T-cell (primary cell): Measurements from ENCODE around the gene ZNF579. TPM values are rescaled to one million over a fixed set of nuclear protein-coding genes. Genes with fewer than 3 reads are reported as not detected.
"Not testable (repeated sequence)": the region's sequence is repeated elsewhere in the genome, so short reads cannot be mapped to it uniquely, and the experiment has no call there.

ENCODE experiments used
- ATAC-seq, 4 experiments: fragments of 200-7000 bp in 3 of 4; fragments of 150-1000 bp in 1 of 4; cut with Tn5 transposase; replicated peaks in 1 of 4; 1 replicate in 3 of 4; 2 replicates in 1 of 4; pipeline ENCODE4 v1.10.0; 2021; ENCODE audit warnings: moderate library complexity in 3 of 4, mild to moderate bottlenecking in 2 of 4, moderate number of reproducible peaks in 1 of 4
- CTCF ChIA-PET, 2 donors: fragments of 300-600 bp; sonication (Branson Sonifier 250); formaldehyde crosslinking; loops; one replicate each; lab custom pipeline; 2022; ENCODE audit warnings: antibody characterized with exemption in 2 of 2; lab: Charles Lee
- POLR2A ChIA-PET, 2 donors: fragments of 300-600 bp; sonication (Branson Sonifier 250); formaldehyde crosslinking; loops; one replicate each; lab custom pipeline; 2022; ENCODE audit warnings: antibody characterized with exemption in 2 of 2; lab: Charles Lee
- DNase-seq, 35 experiments: peaks; one replicate each; pipeline versions ENCODE4 v3.0.0 to v3.0.0-alpha.2; 2013 to 2023
- H3K27ac ChIP-seq: one replicate; pipeline ENCODE4 v1.5.1; 2013; ENCODE audit warnings: low read length
- H3K27me3 ChIP-seq, 2 experiments: replicated peaks in 1 of 2; 1 replicate in 1 of 2; 2 replicates in 1 of 2; pipeline versions ENCODE4 v1.6.1 to v1.7.0; 2013; ENCODE audit warnings: low read length in 1 of 2, mixed read lengths in 1 of 2; ENCODE audit not compliant: control insufficient read depth in 2 of 2, insufficient read depth in 2 of 2; ENCODE audit errors: extremely low read depth in 1 of 2
- H3K36me3 ChIP-seq, 2 donors: 1 replicate in 1 of 2; 2 replicates in 1 of 2; pipeline versions ENCODE4 v1.6.1 to v1.7.0; 2013; ENCODE audit warnings: low read length in 1 of 2; ENCODE audit not compliant: control insufficient read depth in 2 of 2, insufficient read depth in 1 of 2; ENCODE audit errors: extremely low read depth in 1 of 2
- H3K4me1 ChIP-seq, 2 experiments: 1 replicate in 1 of 2; 2 replicates in 1 of 2; pipeline versions ENCODE4 v1.6.1 to v1.7.0; 2013; ENCODE audit warnings: low read length in 2 of 2, mixed read lengths in 1 of 2; ENCODE audit not compliant: insufficient read depth in 2 of 2, control insufficient read depth in 1 of 2; ENCODE audit errors: extremely low read depth in 1 of 2
- H3K4me3 ChIP-seq, 2 donors: 1 replicate in 1 of 2; 2 replicates in 1 of 2; pipeline versions ENCODE4 v1.5.1 to v1.7.0; 2013; ENCODE audit warnings: mild to moderate bottlenecking in 2 of 2, low read length in 1 of 2, moderate library complexity in 1 of 2; ENCODE audit not compliant: control insufficient read depth in 1 of 2; ENCODE audit errors: extremely low read depth in 1 of 2
- H3K9me3 ChIP-seq: 2 replicates; pipeline ENCODE4 v1.7.0; 2013
- H3K27ac Mint-ChIP-seq, 2 donors: one replicate each; pipeline ENCODE4 v1.8.0; 2020 to 2021; ENCODE audit warnings: mild to moderate bottlenecking in 2 of 2, mixed read lengths in 2 of 2
- H3K27me3 Mint-ChIP-seq, 2 donors: one replicate each; pipeline ENCODE4 v1.8.0; 2021 to 2022; ENCODE audit warnings: mixed read lengths in 2 of 2
- H3K36me3 Mint-ChIP-seq: one replicate; pipeline ENCODE4 v1.8.0; 2021; ENCODE audit warnings: mixed read lengths
- H3K4me1 Mint-ChIP-seq, 3 donors: one replicate each; pipeline ENCODE4 v1.8.0; 2020 to 2022; ENCODE audit warnings: mixed read lengths in 3 of 3, mild to moderate bottlenecking in 1 of 3
- H3K4me3 Mint-ChIP-seq, 3 donors: one replicate each; pipeline ENCODE4 v1.8.0; 2020 to 2022; ENCODE audit warnings: mild to moderate bottlenecking in 3 of 3, mixed read lengths in 3 of 3, moderate library complexity in 3 of 3
- H3K9me3 Mint-ChIP-seq, 3 donors: one replicate each; pipeline ENCODE4 v1.8.0; 2020 to 2022; ENCODE audit warnings: mixed read lengths in 3 of 3
- WGBS: methylation state at CpG from one replicate; pipeline ENCODE4 v1.1.5; 2013; ENCODE audit warnings: missing lambda C conversion rate; ENCODE audit not compliant: insufficient coverage; 5-methylcytosine and 5-hydroxymethylcytosine counted together
- total RNA-seq, 35 experiments: library from RNA in 6 of 35; stranded (reverse) in 6 of 35; fragments of 120-200 nt in 1 of 35; gene quantifications; one replicate each; pipeline versions ENCODE4 v1.2.1 to v1.2.4 and lab custom pipeline; 2013 to 2026

Gene ZNF579
- total RNA-seq, 5 donors from 2014 or later (not counting 1 experiment from before 2014, with no cell fraction given), result 5.4 to 13.3 (median 10.0) TPM

DNA sequence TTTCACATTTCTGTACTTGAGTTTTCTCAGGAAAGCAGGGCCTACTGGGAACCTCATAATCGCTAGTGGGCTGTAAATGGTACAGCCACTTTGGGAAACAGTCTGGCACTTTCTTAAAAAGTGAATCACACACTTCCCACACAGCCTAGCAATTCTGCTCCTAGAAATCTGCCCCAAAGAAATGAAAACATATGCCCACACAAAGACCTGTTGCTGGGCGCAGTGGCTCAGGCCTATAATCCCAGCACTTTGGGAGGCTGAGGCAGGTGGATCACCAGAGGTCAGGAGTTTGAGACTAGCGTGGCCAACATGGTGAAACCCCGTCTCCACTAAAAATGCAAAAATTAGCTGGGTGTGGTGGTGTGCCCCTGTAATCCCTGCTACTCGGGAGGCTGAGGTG lies 11.2 kb downstream of the ZNF579 start:
- H3K36me3 Mint-ChIP-seq, H3K4me1 Mint-ChIP-seq, H3K36me3 ChIP-seq, H3K4me3 ChIP-seq, H3K9me3 ChIP-seq, ATAC-seq, H3K4me1 ChIP-seq, CTCF ChIA-PET, H3K27ac Mint-ChIP-seq, H3K9me3 Mint-ChIP-seq, H3K4me3 Mint-ChIP-seq, H3K27ac ChIP-seq, DNase-seq: not testable (repeated sequence)
- 96% methylated on average over 5 of the region's 5 CpGs for WGBS
- POLR2A ChIA-PET, result interaction anchor here in 1 of 2 donors (0.7 kb wide), 1 partner anchor 165 kb away, joined by 7 read pairs; no protein-coding TSS in a partner anchor
- H3K27me3 ChIP-seq, result peaks cover 0 to 23% of the 10 kb centered on the region in 2 experiments
- H3K27me3 Mint-ChIP-seq, result peaks cover 5 to 15% of the 10 kb centered on the region in 2 donors

DNA sequence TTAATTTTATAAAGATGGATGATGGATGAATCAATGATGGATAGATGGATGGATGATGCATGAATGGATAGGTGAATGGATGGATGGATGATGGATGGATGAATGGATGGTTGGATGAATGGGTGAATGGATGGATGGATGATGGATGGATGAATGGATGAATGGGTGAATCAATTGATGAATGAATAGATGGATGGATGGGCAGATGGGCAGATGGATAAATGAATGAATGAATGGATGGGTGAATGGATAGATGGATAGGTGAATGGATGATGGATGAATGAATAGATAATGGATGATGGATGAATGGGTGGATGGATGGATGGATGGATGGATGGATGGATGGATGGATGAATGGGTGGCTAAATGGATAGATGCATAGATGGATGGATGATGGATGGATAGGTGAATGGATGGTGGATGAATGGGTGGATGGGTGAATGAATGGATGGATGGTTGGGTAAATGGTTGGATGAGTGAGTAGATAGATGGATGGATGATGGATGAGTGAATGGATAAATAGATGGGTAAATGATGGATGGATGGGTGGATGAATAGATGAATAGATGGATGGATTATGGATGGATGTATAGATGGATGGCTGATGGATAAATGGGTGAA lies 12.8 kb downstream of the ZNF579 start:
- ChIA-PET POLR2A (no interaction called here), CTCF (interaction anchor here in 1 of 2 donors (0.7 kb wide), 1 partner anchor 478 kb away, joined by 3 read pairs; no protein-coding TSS in a partner anchor)
- H3K27ac Mint-ChIP-seq, result no peak overlapping the region
- Histone ChIP-seq H3K27me3 (peaks cover 0 to 29% of the 10 kb centered on the region in 2 experiments), H3K9me3 (no peaks in the 10 kb centered on the region), H3K36me3 (no peaks in the 10 kb centered on the region), H3K4me3 (no peak overlapping the region), H3K27ac (no peak overlapping the region), H3K4me1 (no peaks in the 10 kb centered on the region)
- no peak for DNase-seq
- no peaks in the 10 kb centered on the region for H3K36me3 Mint-ChIP-seq
- H3K4me1 Mint-ChIP-seq, result no peaks in the 10 kb centered on the region
- ATAC-seq, result no peak
- H3K4me3 Mint-ChIP-seq, result no peak overlapping the region
- no peaks in the 10 kb centered on the region for H3K9me3 Mint-ChIP-seq
- peaks cover 9 to 15% of the 10 kb centered on the region in 2 donors for H3K27me3 Mint-ChIP-seq

DNA sequence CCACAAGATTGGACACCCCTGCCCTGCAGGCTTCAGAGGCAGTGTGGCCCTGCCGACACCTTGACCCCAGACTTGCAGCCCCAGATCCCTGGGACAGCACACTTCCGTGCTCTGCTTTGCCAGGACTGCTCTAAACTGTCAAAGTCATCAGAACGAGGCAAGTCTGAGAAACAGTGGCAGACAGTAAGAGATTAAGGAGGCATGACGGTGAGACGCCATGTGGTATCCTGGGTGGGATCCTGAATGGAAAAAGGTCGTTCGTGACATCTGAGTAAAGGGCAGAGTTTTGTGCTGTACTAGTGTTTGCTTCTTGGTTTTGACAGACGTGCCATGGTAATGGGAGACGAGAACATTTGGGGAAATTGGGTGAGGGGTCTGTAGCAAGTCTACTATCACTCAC lies 13.8 kb downstream of the ZNF579 start:
- POLR2A ChIA-PET, result no interaction called here
- no peaks in the 10 kb centered on the region for H3K36me3 Mint-ChIP-seq

DNA sequence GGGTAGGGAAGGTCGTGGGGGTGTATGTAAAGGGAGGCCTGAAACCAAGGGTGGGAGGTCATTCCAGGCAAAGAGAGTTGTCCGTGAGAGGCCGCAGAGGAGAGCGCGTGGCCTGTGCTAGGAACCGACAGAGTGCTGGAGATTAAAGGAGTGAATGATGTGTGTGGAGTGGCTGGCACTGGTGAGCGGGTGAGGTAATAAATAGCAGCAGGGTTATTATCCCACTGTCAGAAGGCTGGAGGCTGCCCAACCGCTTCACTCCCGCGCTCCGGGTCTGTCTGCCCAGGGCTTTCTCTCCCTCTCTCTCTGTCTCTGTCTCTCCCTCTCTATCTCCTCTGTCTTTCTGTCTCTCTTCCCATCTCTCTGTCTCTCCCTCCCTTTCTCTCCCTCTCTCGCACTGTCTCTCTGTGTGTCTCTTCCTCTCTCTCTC lies 17.4 kb downstream of the ZNF579 start:
- Histone ChIP-seq H3K27me3 (peaks cover 0 to 48% of the 10 kb centered on the region in 2 experiments), H3K4me3 (no peak overlapping the region), H3K4me1 (no peaks in the 10 kb centered on the region), H3K36me3 (no peaks in the 10 kb centered on the region), H3K27ac (no peak overlapping the region), H3K9me3 (no peaks in the 10 kb centered on the region)
- CTCF ChIA-PET, result no interaction called here
- no peak overlapping the region for H3K4me3 Mint-ChIP-seq
- ATAC-seq, result no peak
- no peaks in the 10 kb centered on the region for H3K36me3 Mint-ChIP-seq
- H3K27ac Mint-ChIP-seq, result no peak overlapping the region
- H3K9me3 Mint-ChIP-seq, result peaks cover 0 to 4% (median 2%) of the 10 kb centered on the region in 3 donors
- DNase-seq, result no peak
- WGBS, result 89% methylated on average over 11 of the region's 12 CpGs
- no peaks in the 10 kb centered on the region for H3K4me1 Mint-ChIP-seq
- POLR2A ChIA-PET, result no interaction called here
- H3K27me3 Mint-ChIP-seq, result peaks cover 9 to 28% of the 10 kb centered on the region in 2 donors

More for the DNA sequence above, 13.8 kb downstream of the ZNF579 start:
- CTCF ChIA-PET, result no interaction called here
- H3K36me3 ChIP-seq, result no peaks in the 10 kb centered on the region
- no peak overlapping the region for H3K4me3 Mint-ChIP-seq
- peaks cover 9 to 15% of the 10 kb centered on the region in 2 donors for H3K27me3 Mint-ChIP-seq
- H3K4me3 ChIP-seq, result no peak overlapping the region
- H3K4me1 Mint-ChIP-seq, result no peaks in the 10 kb centered on the region
- ATAC-seq, result no peak
- H3K27ac ChIP-seq, result no peak overlapping the region
- H3K4me1 ChIP-seq, result no peaks in the 10 kb centered on the region
- H3K9me3 Mint-ChIP-seq, result no peaks in the 10 kb centered on the region
- DNase-seq, result no peak
- whole genome bisulfite sequencing, result 73% methylated on average over 5 of the region's 9 CpGs
- peaks cover 0 to 29% of the 10 kb centered on the region in 2 experiments for H3K27me3 ChIP-seq
- H3K9me3 ChIP-seq, result no peaks in the 10 kb centered on the region
- H3K27ac Mint-ChIP-seq, result no peak overlapping the region

DNA sequence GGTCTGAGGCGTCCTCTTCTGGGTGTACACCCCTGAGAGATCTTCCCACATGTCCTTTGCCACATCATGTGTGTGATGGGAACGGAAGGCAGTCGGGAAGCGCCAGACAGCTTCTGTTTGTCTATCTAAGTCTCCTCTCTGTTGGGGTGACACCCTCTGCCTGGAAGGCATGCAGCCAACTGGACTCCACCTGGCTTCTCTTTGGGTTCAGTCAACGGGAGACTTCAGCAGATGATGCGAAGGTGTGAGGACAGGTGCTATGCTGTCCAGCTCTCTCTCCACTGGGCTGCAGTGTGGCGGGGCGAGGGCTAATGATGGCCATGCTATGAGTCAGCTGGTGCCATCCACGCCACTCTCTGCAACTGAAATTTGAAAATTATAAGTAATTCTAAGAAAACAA lies 21.0 kb downstream of the ZNF579 start:
- ATAC-seq (no peak), DNase-seq (no peak)
- POLR2A ChIA-PET, result no interaction called here
- H3K4me1 ChIP-seq, result no peaks in the 10 kb centered on the region
- H3K9me3 Mint-ChIP-seq, result peaks cover 0 to 4% (median 2%) of the 10 kb centered on the region in 3 donors
- peaks cover 0 to 30% of the 10 kb centered on the region in 2 experiments for H3K27me3 ChIP-seq
- CTCF ChIA-PET, result no interaction called here
- H3K4me3 ChIP-seq, result no peak overlapping the region
- H3K27ac ChIP-seq, result no peak overlapping the region
- WGBS, result 83% methylated on average over 5 of the region's 9 CpGs
- H3K27ac Mint-ChIP-seq, result no peak overlapping the region
- H3K36me3 Mint-ChIP-seq, result no peaks in the 10 kb centered on the region
- H3K4me3 Mint-ChIP-seq, result no peak overlapping the region
- no peaks in the 10 kb centered on the region for H3K36me3 ChIP-seq
- H3K9me3 ChIP-seq, result no peaks in the 10 kb centered on the region
- no peaks in the 10 kb centered on the region for H3K4me1 Mint-ChIP-seq
- peaks cover 4 to 16% of the 10 kb centered on the region in 2 donors for H3K27me3 Mint-ChIP-seq

DNA sequence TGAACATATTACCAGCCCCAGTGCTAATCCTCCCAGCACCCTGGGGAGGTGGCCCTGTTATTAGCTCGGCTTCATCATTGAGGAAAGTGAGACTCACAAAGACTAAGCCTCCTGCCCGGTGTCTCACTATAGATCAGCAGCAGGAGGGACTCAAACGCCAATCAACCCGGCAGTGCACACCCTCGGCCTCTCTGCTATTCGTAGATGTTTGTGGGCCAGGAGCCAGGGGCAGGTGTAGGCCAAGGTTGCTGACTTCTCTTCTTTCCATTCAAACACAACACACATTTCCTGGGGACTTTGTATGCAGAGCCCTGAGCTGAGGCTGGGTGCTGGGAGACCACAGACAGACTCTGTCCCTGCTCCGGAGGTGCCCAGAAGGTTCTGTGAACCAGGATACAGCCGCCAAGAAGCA lies 25.9 kb downstream of the ZNF579 start:
- H3K9me3 ChIP-seq, result no peaks in the 10 kb centered on the region
- no peak overlapping the region for H3K4me3 ChIP-seq
- 88% methylated on average over 8 of the region's 8 CpGs for WGBS
- Mint-ChIP-seq H3K36me3 (no peaks in the 10 kb centered on the region), H3K9me3 (no peaks in the 10 kb centered on the region), H3K4me3 (no peak overlapping the region), H3K4me1 (no peaks in the 10 kb centered on the region), H3K27me3 (peaks cover 3 to 12% of the 10 kb centered on the region in 2 donors), H3K27ac (no peak overlapping the region)
- peaks cover 0 to 20% of the 10 kb centered on the region in 2 experiments for H3K27me3 ChIP-seq
- ATAC-seq (no peak), DNase-seq (no peak)
- POLR2A ChIA-PET, result no interaction called here
- CTCF ChIA-PET, result no interaction called here
- H3K4me1 ChIP-seq, result no peaks in the 10 kb centered on the region
- H3K27ac ChIP-seq, result no peak overlapping the region
- H3K36me3 ChIP-seq, result no peaks in the 10 kb centered on the region
